AG04450 (cell line): ENCODE measurements around the gene C1orf74. TPM values are rescaled to one million over a fixed set of nuclear protein-coding genes. Genes with fewer than 3 reads are reported as not detected.

Source experiments
- CTCF ChIA-PET: fragments of 300-600, 350-600 bp; formaldehyde crosslinking; extraction: SDS; loops from one replicate; lab custom pipeline; 2022; ENCODE audit warnings: antibody characterized with exemption, inconsistent platforms; lab: Charles Lee
- POLR2A ChIA-PET: fragments of 350-600 bp; formaldehyde crosslinking; extraction: SDS; loops from one replicate; lab custom pipeline; 2021; ENCODE audit warnings: antibody characterized with exemption, inconsistent platforms; lab: Yijun Ruan, JAX
- DNase-seq: peaks from one replicate; pipeline ENCODE4 v3.0.0-alpha.2; 2011; ENCODE audit warnings: low read depth, low spot score
- H3K27ac ChIP-seq: one replicate; pipeline ENCODE4 v1.5.1; 2012; ENCODE audit warnings: low read depth, low read length, control low read depth
- H3K27me3 ChIP-seq: one replicate; pipeline ENCODE4 v1.6.0; 2012; ENCODE audit warnings: low read length; ENCODE audit not compliant: control insufficient read depth, insufficient read depth
- H3K4me3 ChIP-seq: 2 replicates; pipeline ENCODE4 v1.5.1; 2011; ENCODE audit warnings: mild to moderate bottlenecking, low read depth, low read length, control low read depth
- H3K9me3 ChIP-seq: 2 replicates; pipeline ENCODE4 v1.5.1; 2012; ENCODE audit warnings: low read length; ENCODE audit not compliant: control insufficient read depth, insufficient read depth
- CTCF ChIP-seq: IDR thresholded peaks from 2 replicates; pipeline ENCODE4 v1.5.1; 2011; ENCODE audit warnings: low read depth, low read length, control low read depth, inconsistent platforms
- polyA plus RNA-seq: library from polyadenylated mRNA; depleted of rRNA; stranded (reverse); fragments of >200 nt; gene quantifications from 2 replicates; pipeline ENCODE4 v1.2.3, GENCODE V29; 2011

The C1orf74 gene
- polyA plus RNA-seq, 1 experiment, result 2.2 TPM

GRCh38 chr1:209746451-209747165 lies 37.8 kb downstream of the C1orf74 start:
- no peak for DNase-seq
- H3K27ac ChIP-seq, result no peak overlapping the region
- ChIA-PET POLR2A (interaction anchor here (0.6 kb wide), 1 partner anchor 103 kb away, joined by 3 read pairs; no protein-coding TSS in a partner anchor), CTCF (interaction anchor here (0.7 to 3.3 kb wide), 14 partner anchors 9 to 1499 kb away, joined by 3 to 24 read pairs (median 5); partner anchors contain the start of genes CAMK1G and IRF6)
- no peak overlapping the region for H3K4me3 ChIP-seq
- TF ChIP-seq CTCF, result no peak
- H3K9me3 ChIP-seq, result no peaks in the 10 kb centered on the region; the same call in 1 of the 2 replicates
- H3K27me3 ChIP-seq, result no peaks in the 10 kb centered on the region

GRCh38 chr1:209743145-209743482 lies 41.2 kb downstream of the C1orf74 start:
- Histone ChIP-seq H3K27me3 (no peaks in the 10 kb centered on the region), H3K9me3 (no peaks in the 10 kb centered on the region; the same call in 1 of the 2 replicates), H3K27ac (peak overlapping the region; percentile 49), H3K4me3 (no peak overlapping the region)
- DNase-seq, result peak; percentile 54
- TF ChIP-seq CTCF, result no peak
- POLR2A ChIA-PET, result interaction anchor here (0.8 to 1.0 kb wide), 2 partner anchors 23 to 38 kb away, joined by 3 read pairs; partner anchors contain the start of gene HSD11B1
- CTCF ChIA-PET, result interaction anchor here (1.0 kb wide), 1 partner anchor 173 kb away, joined by 5 read pairs; no protein-coding TSS in a partner anchor

GRCh38 chr1:209742409-209743144 lies 41.8 kb downstream of the C1orf74 start:
- H3K27me3 ChIP-seq, result no peaks in the 10 kb centered on the region
- peak; percentile 46 for DNase-seq
- ChIA-PET CTCF (interaction anchor here (1.0 kb wide), 2 partner anchors 173 kb away, joined by 3 to 5 read pairs; no protein-coding TSS in a partner anchor), POLR2A (interaction anchor here (0.8 to 1.0 kb wide), 2 partner anchors 22 to 38 kb away, joined by 3 read pairs; partner anchors contain the start of gene HSD11B1)
- H3K27ac ChIP-seq, result peak overlapping the region; percentile 49
- no peaks in the 10 kb centered on the region; the same call in 1 of the 2 replicates for H3K9me3 ChIP-seq
- H3K4me3 ChIP-seq, result peak overlapping the region; percentile 34
- no peak for TF ChIP-seq CTCF

- no peak for TF ChIP-seq CTCF
- Histone ChIP-seq H3K27ac (peak overlapping the region; percentile 21), H3K27me3 (no peaks in the 10 kb centered on the region), H3K9me3 (no peaks in the 10 kb centered on the region; the same call in 1 of the 2 replicates), H3K4me3 (no peak overlapping the region; the same call in none of the 2 replicates)
- ChIA-PET CTCF (interaction anchor here (0.6 to 1.0 kb wide), 2 partner anchors 172 to 248 kb away, joined by 3 read pairs; no protein-coding TSS in a partner anchor), POLR2A (no interaction called here)
- no peak for DNase-seq
Observed at GRCh38 chr1:209741889-209742288, 42.5 kb downstream of the C1orf74 start.
